Thymus (tissue), 11 donors: Measurements from ENCODE around the gene CGA. TPM values are rescaled to one million over a fixed set of nuclear protein-coding genes. Genes with fewer than 3 reads are reported as not detected.

Source experiments
- DNase-seq, 9 donors: peaks; one replicate each; pipeline ENCODE4 v3.0.0-alpha.2; 2013; ENCODE audit warnings: low spot score in 9 of 9, low read depth in 6 of 9, missing footprints in 1 of 9
- H3K27ac ChIP-seq, 2 donors: one replicate each; pipeline ENCODE4 v1.5.1; 2013; ENCODE audit warnings: control low read depth in 1 of 2, low read depth in 1 of 2, low read length in 1 of 2, mild to moderate bottlenecking in 1 of 2, moderate library complexity in 1 of 2
- H3K27me3 ChIP-seq, 2 donors: one replicate each; pipeline ENCODE4 v1.5.1; 2013; ENCODE audit warnings: low read length in 1 of 2; ENCODE audit not compliant: control insufficient read depth in 2 of 2, insufficient read depth in 1 of 2
- H3K36me3 ChIP-seq, 2 donors: one replicate each; pipeline ENCODE4 v1.5.1; 2013; ENCODE audit warnings: low read length in 1 of 2, mild to moderate bottlenecking in 1 of 2, moderate library complexity in 1 of 2; ENCODE audit not compliant: control insufficient read depth in 2 of 2, insufficient read depth in 2 of 2
- H3K4me1 ChIP-seq, 2 donors: one replicate each; pipeline ENCODE4 v1.5.1; 2013; ENCODE audit warnings: low read length in 2 of 2; ENCODE audit not compliant: control insufficient read depth in 2 of 2, insufficient read depth in 2 of 2
- H3K4me3 ChIP-seq, 2 donors: one replicate each; pipeline ENCODE4 v1.5.1; 2013; ENCODE audit warnings: low read length in 2 of 2, control low read depth in 1 of 2, mild to moderate bottlenecking in 1 of 2
- H3K9me3 ChIP-seq, 2 donors: one replicate each; pipeline ENCODE4 v1.5.1; 2013; ENCODE audit warnings: low read length in 1 of 2, mild to moderate bottlenecking in 1 of 2; ENCODE audit not compliant: control insufficient read depth in 2 of 2, insufficient read depth in 1 of 2
- WGBS: extraction: QIAGEN DNeasy Blood & Tissue Kit; methylation state at CpG from one replicate; pipeline ENCODE4 v1.1.7; 2013; 5-methylcytosine and 5-hydroxymethylcytosine counted together
- polyA plus RNA-seq: library from polyadenylated mRNA; stranded (reverse); fragments of 200-250 nt; gene quantifications from one replicate; pipeline ENCODE4 v1.2.3, GENCODE V29; 2013
- total RNA-seq: library from RNA; stranded (reverse); fragments of 120-200 nt; gene quantifications from one replicate; pipeline ENCODE4 v1.2.4, GENCODE V29; 2013
- donor health status: healthy.

The CGA gene
- total and polyA plus RNA-seq, 2 donors, result 1.5 to 5.0 TPM

DNA sequence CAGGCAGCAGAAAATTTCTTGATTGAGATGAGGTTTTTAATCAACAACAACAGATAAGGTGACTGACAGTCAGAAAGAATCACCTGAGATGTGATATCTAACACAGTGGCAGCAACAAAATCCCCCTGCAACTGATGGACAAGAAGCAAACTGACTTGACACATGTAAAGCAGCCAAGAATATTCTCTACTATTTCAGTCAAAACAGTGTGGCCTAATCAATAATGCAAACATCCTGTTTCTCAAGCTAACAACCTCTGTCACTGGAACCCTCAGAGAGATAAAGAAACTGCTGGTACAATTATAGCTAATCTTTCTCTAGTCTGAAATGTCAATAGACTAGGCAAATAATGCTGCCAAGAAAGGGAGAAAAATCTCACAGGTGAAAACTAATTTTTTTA is 4.6 kb upstream of the CGA start:
- H3K36me3 ChIP-seq, result no peaks in the 10 kb centered on the region
- no peaks in the 10 kb centered on the region for H3K27me3 ChIP-seq
- H3K9me3 ChIP-seq, result no peaks in the 10 kb centered on the region
- no peak overlapping the region for H3K4me3 ChIP-seq
- no peak overlapping the region for H3K27ac ChIP-seq
- no peaks in the 10 kb centered on the region for H3K4me1 ChIP-seq
- DNase-seq, result no peak

GRCh38 chr6:87094576-87094975 is 330 bp downstream of the CGA start:
- no peak overlapping the region for H3K27ac ChIP-seq

GRCh38 chr6:87093651-87094050 is 1.3 kb downstream of the CGA start:
- no peaks in the 10 kb centered on the region for H3K9me3 ChIP-seq
- WGBS, result 60% methylated on average over 2 of the region's 2 CpGs
- no peaks in the 10 kb centered on the region for H3K4me1 ChIP-seq
- no peaks in the 10 kb centered on the region for H3K27me3 ChIP-seq
- H3K27ac ChIP-seq, result no peak overlapping the region
- H3K36me3 ChIP-seq, result no peaks in the 10 kb centered on the region
- H3K4me3 ChIP-seq, result no peak overlapping the region
- no peak for DNase-seq

More at GRCh38 chr6:87094576-87094975, 330 bp downstream of the CGA start:
- Histone ChIP-seq H3K4me3 (no peak overlapping the region), H3K9me3 (no peaks in the 10 kb centered on the region), H3K27me3 (no peaks in the 10 kb centered on the region), H3K4me1 (no peaks in the 10 kb centered on the region), H3K36me3 (no peaks in the 10 kb centered on the region)
- 86% methylated on average over 1 of the region's 1 CpG for WGBS
- no peak for DNase-seq

GRCh38 chr6:87093199-87093598 is 1.7 kb downstream of the CGA start:
- no peak overlapping the region for H3K27ac ChIP-seq
- DNase-seq, result no peak
- H3K4me1 ChIP-seq, result no peaks in the 10 kb centered on the region
- H3K36me3 ChIP-seq, result no peaks in the 10 kb centered on the region
- H3K9me3 ChIP-seq, result no peaks in the 10 kb centered on the region
- no peak overlapping the region for H3K4me3 ChIP-seq
- H3K27me3 ChIP-seq, result no peaks in the 10 kb centered on the region

DNA sequence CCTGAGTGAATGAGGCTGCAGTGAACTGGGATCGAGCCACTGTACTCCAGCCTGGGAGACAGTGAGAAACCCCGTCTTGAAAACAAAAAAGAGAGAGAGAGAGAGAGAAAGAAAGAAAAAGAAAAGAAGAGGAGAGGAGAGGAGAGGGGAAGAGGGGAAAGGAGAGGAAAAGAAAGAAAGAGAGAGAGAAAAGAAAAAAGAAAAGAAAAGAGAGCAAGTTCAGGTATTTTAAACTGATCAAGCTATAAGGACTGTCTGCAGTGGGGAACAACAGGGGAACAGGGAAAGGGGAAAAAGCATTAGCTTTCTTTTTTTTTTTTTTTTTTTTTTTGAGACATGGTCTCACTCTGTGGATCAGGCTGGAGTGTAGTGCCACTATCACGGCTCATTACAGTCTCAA is 2.5 kb downstream of the CGA start:
- DNase-seq, result no peak
- H3K9me3 ChIP-seq, result no peaks in the 10 kb centered on the region
- WGBS, result 87% methylated on average over 3 of the region's 3 CpGs
- H3K27ac ChIP-seq, result no peak overlapping the region
- no peaks in the 10 kb centered on the region for H3K36me3 ChIP-seq
- H3K27me3 ChIP-seq, result no peaks in the 10 kb centered on the region
- H3K4me1 ChIP-seq, result no peaks in the 10 kb centered on the region
- no peak overlapping the region for H3K4me3 ChIP-seq

- 96% methylated on average over 2 of the region's 2 CpGs for WGBS
- H3K27ac ChIP-seq, result no peak overlapping the region
- no peak for DNase-seq
- no peaks in the 10 kb centered on the region for H3K36me3 ChIP-seq
- H3K4me3 ChIP-seq, result no peak overlapping the region
- H3K4me1 ChIP-seq, result no peaks in the 10 kb centered on the region
- H3K9me3 ChIP-seq, result no peaks in the 10 kb centered on the region
- no peaks in the 10 kb centered on the region for H3K27me3 ChIP-seq
Observed at GRCh38 chr6:87089135-87089534, 5.8 kb downstream of the CGA start.

GRCh38 chr6:87088076-87088475 is 6.8 kb downstream of the CGA start:
- Histone ChIP-seq H3K9me3 (no peaks in the 10 kb centered on the region), H3K27ac (no peak overlapping the region), H3K4me3 (no peak overlapping the region), H3K36me3 (no peaks in the 10 kb centered on the region), H3K27me3 (no peaks in the 10 kb centered on the region), H3K4me1 (no peaks in the 10 kb centered on the region)
- DNase-seq, result no peak
- 94% methylated on average over 4 of the region's 4 CpGs for WGBS

DNA sequence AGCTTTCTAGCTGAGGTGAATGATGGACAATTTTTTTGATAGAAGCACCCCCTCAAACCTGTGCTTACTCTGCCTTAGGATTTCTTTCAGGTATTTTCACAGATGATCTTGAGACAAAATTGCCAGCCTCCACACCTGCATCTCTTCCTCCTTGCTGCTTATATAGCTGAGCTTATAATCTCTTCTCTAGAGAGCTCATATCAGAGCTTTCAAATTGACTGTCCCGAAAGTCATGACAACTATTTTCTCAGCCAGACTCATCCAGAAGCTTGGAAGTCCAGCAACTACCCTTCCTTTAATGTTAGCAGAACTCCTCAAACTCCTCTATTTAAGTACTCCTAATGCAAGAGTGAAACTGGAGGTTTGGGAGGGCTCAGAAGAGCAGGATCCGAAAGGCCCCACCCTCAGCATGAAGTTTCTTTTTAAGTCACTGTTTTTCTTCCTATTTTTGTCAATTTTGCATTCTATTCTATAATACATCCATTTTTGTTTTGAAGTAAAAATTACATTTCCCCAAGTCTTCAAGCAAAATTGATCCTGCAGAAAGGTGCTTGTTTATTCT is 12.7 kb downstream of the CGA start:
- over 99% methylated on average over 2 of the region's 2 CpGs for WGBS
- Histone ChIP-seq H3K27ac (no peak overlapping the region), H3K4me1 (no peaks in the 10 kb centered on the region), H3K27me3 (no peaks in the 10 kb centered on the region), H3K9me3 (no peaks in the 10 kb centered on the region), H3K4me3 (no peak overlapping the region), H3K36me3 (no peaks in the 10 kb centered on the region)
- no peak for DNase-seq

- Histone ChIP-seq H3K4me1 (no peaks in the 10 kb centered on the region), H3K27me3 (no peaks in the 10 kb centered on the region), H3K27ac (no peak overlapping the region), H3K4me3 (no peak overlapping the region), H3K9me3 (no peaks in the 10 kb centered on the region), H3K36me3 (no peaks in the 10 kb centered on the region)
- DNase-seq, result peak in 8 of 9 donors; percentile 9 to 67 (median 34)
- 59% methylated on average over 8 of the region's 8 CpGs for WGBS
Observed at GRCh38 chr6:87078983-87079616, 15.8 kb downstream of the CGA start.
